MCF 10A (cell line): ENCODE results near the gene FCAMR. TPM values are rescaled to one million over a fixed set of nuclear protein-coding genes. Genes with fewer than 3 reads are reported as not detected.

Source experiments
- BruUV-seq: library from RNA; stranded (reverse); fragments of 400-500 nt; replicated peaks from 2 replicates; lab custom pipeline; 2021; lab: Mats Ljungman, UMichigan
- CTCF ChIA-PET: fragments of 300-600 bp; sonication (Branson Sonifier 250); formaldehyde crosslinking; extraction: SDS; loops from one replicate; lab custom pipeline; 2021; ENCODE audit warnings: antibody characterized with exemption, inconsistent platforms; lab: Yijun Ruan, JAX
- POLR2A ChIA-PET: fragments of 300-600, 350-650 bp; sonication (Branson Sonifier 250); formaldehyde crosslinking; extraction: SDS; loops from one replicate; lab custom pipeline; 2020; ENCODE audit warnings: antibody characterized with exemption, inconsistent platforms; lab: Yijun Ruan, JAX
- DNase-seq: peaks from one replicate; pipeline ENCODE4 v3.0.0-alpha.2; 2018; ENCODE audit not compliant: unreplicated experiment
- H3K27ac Mint-ChIP-seq: one replicate; pipeline ENCODE4 v1.8.0; 2022; ENCODE audit warnings: mild to moderate bottlenecking, low read depth, mixed read lengths; ENCODE audit not compliant: unreplicated experiment
- H3K27me3 Mint-ChIP-seq: one replicate; pipeline ENCODE4 v1.8.0; 2022; ENCODE audit warnings: mixed read lengths; ENCODE audit not compliant: insufficient read depth, unreplicated experiment
- H3K36me3 Mint-ChIP-seq: one replicate; pipeline ENCODE4 v1.8.0; 2022; ENCODE audit warnings: mild to moderate bottlenecking, moderate library complexity, mixed read lengths; ENCODE audit not compliant: insufficient read depth, unreplicated experiment
- H3K4me1 Mint-ChIP-seq: one replicate; pipeline ENCODE4 v1.8.0; 2022; ENCODE audit warnings: mixed read lengths; ENCODE audit not compliant: insufficient read depth, unreplicated experiment
- H3K4me3 Mint-ChIP-seq: one replicate; pipeline ENCODE4 v1.8.0; 2022; ENCODE audit warnings: mild to moderate bottlenecking, moderate library complexity, mixed read lengths; ENCODE audit not compliant: unreplicated experiment
- H3K9me3 Mint-ChIP-seq: one replicate; pipeline ENCODE4 v1.8.0; 2022; ENCODE audit warnings: mixed read lengths; ENCODE audit not compliant: unreplicated experiment
- intact Hi-C: fragments of 100-400 bp; cut with micrococcal nuclease; formaldehyde crosslinking; loops from 2 replicates; pipeline ENCODE4 v1.14.1; 2022
- total RNA-seq: library from RNA; stranded (reverse); gene quantifications from 2 replicates; pipeline ENCODE4 v1.2.3, GENCODE V29; 2022
- TF ChIP-seq, protein P1 (sequence below): fragments of 200-600 bp; IDR thresholded peaks from one replicate; pipeline ENCODE4 v1.8.0; 2022; ENCODE audit warnings: antibody characterized with exemption, mild to moderate bottlenecking; ENCODE audit not compliant: unreplicated experiment

Gene FCAMR
- total RNA-seq, 1 experiment from 2014 or later, result not detected

DNA sequence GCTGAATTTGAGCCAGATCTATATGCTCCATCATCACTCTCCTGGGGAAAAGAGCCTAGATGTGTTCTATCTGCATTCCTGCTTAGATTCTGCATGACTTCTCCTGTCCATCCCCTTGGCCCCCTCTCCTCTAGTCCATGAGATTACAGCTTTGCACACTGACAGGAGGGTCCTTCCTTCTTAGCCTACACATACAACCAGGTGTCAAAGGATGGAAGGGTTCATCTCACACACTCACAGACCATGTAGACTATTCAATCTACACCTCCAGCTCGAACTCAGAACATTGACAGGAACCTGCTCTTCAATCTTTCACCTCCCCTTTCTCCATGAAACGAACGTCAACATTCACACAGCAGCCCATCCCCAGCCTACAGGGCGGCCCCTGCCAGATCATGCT lies 48.4 kb upstream of the FCAMR start:
- peak overlapping the region; percentile 60 for H3K27ac Mint-ChIP-seq
- H3K9me3 Mint-ChIP-seq, result no peaks in the 10 kb centered on the region
- H3K27me3 Mint-ChIP-seq, result no peaks in the 10 kb centered on the region
- POLR2A ChIA-PET, result interaction anchor here (0.8 to 27.1 kb wide), 12 partner anchors 16 to 548 kb away, joined by 3 to 2100 read pairs (median 4); partner anchors contain the start of genes C1orf116, CD55, DYRK3 and PFKFB2
- TF ChIP-seq, protein P1, sequence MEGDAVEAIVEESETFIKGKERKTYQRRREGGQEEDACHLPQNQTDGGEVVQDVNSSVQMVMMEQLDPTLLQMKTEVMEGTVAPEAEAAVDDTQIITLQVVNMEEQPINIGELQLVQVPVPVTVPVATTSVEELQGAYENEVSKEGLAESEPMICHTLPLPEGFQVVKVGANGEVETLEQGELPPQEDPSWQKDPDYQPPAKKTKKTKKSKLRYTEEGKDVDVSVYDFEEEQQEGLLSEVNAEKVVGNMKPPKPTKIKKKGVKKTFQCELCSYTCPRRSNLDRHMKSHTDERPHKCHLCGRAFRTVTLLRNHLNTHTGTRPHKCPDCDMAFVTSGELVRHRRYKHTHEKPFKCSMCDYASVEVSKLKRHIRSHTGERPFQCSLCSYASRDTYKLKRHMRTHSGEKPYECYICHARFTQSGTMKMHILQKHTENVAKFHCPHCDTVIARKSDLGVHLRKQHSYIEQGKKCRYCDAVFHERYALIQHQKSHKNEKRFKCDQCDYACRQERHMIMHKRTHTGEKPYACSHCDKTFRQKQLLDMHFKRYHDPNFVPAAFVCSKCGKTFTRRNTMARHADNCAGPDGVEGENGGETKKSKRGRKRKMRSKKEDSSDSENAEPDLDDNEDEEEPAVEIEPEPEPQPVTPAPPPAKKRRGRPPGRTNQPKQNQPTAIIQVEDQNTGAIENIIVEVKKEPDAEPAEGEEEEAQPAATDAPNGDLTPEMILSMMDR, result no peak
- peaks cover 11% of the 10 kb centered on the region for H3K36me3 Mint-ChIP-seq
- CTCF ChIA-PET, result interaction anchor here (0.6 to 17.4 kb wide), 14 partner anchors 9 to 262 kb away, joined by 3 to 280 read pairs (median 4); partner anchors contain the start of gene C1orf116
- DNase-seq, result no peak
- H3K4me1 Mint-ChIP-seq, result peaks cover 49% of the 10 kb centered on the region
- H3K4me3 Mint-ChIP-seq, result no peak overlapping the region
- BruUV-seq, result TSS peak; percentile 61
- intact Hi-C loops, result loop anchor here (1.0 kb wide), 2 partner anchors 9 to 14 kb away; partner anchors contain the start of gene C1orf116

DNA sequence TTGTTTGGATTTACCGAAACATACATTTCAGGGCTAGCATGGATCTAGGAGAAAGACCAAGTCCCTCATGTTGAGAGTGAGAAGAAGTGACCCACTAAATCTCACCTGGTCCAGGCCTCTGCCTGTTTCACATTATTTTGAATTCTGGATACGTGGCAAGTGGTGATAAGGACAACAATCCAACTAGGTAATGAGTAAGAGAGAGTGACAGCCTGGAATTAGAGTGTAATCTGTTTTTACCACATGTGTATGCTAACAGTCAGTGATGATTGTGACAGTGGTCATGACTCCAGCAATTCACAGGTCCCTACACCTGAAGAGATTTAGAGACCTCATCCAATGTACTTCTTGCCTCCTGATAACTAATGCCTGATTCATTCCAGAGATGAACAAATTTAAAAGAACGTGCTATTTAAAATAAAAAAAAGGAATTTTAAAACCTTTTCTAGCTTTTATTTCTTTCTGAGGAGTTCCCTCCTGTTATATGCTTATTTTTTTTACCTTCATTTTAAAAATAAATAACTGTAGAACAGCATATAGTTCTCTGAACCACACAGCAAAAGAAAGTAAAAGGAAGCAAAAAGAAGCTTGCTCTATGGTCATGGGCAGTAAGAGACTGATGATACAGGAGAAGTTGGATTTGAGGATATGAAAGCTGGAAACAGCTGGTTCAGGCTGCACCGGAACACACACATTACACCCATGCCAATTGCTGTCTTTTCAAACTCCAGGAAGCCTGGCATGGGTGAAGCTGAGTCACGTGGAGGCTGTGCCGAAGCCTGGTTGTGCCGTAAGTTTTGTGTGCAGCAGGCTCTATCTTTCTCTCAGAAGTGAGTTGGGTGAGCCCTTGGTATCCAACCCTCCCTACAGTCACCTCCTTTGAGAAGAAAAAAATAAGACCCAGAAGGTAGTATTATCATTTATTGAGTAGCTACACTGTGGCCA lies 47.6 kb upstream of the FCAMR start:
- TF ChIP-seq, protein P1, result no peak
- DNase-seq, result peak; percentile 89
- Mint-ChIP-seq H3K9me3 (no peaks in the 10 kb centered on the region), H3K4me1 (peaks cover 49% of the 10 kb centered on the region), H3K27ac (peak overlapping the region; percentile 60), H3K36me3 (peaks cover 6% of the 10 kb centered on the region), H3K27me3 (no peaks in the 10 kb centered on the region), H3K4me3 (no peak overlapping the region)
- CTCF ChIA-PET, result interaction anchor here (0.5 to 17.4 kb wide), 17 partner anchors 9 to 523 kb away, joined by 3 to 280 read pairs (median 4); partner anchors contain the start of genes C1orf116 and PFKFB2
- BruUV-seq, result no TSS peak
- POLR2A ChIA-PET, result interaction anchor here (0.5 to 27.1 kb wide), 17 partner anchors 15 to 547 kb away, joined by 3 to 2100 read pairs (median 3); partner anchors contain the start of genes C1orf116, CD55, PFKFB2 and YOD1
- intact Hi-C loops, result loop anchor here (1.0 kb wide), 2 partner anchors 9 to 14 kb away; partner anchors contain the start of gene C1orf116

DNA sequence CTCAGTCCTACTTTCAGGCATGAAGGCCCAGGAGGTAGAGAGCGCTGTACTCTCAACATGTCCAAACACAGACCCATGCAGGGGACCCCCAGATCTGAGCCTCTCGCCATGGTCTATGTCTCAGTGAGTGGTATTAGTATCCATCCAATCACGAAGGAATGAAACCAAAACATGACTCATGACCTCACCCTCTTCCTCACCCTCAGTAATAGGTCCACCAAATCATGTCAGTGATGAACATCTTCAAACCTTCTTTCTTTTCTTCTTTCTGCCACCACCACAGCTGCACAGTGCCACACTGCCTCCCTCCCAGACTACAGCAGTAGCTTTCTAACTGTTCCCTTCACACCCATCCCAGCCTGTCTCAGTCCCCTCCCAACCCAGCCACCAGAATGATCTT lies 45.5 kb upstream of the FCAMR start:
- intact Hi-C loops, result no loop called here
- TF ChIP-seq, protein P1, result no peak
- Mint-ChIP-seq H3K27ac (no peak overlapping the region), H3K27me3 (no peaks in the 10 kb centered on the region), H3K9me3 (no peaks in the 10 kb centered on the region), H3K36me3 (no peaks in the 10 kb centered on the region), H3K4me1 (peaks cover 37% of the 10 kb centered on the region), H3K4me3 (no peak overlapping the region)
- no peak for DNase-seq
- ChIA-PET POLR2A (interaction anchor here (1.2 to 27.1 kb wide), 6 partner anchors 6 to 60 kb away, joined by 5 to 936 read pairs (median 9); partner anchors contain the start of genes C1orf116 and PFKFB2), CTCF (interaction anchor here (1.4 to 3.4 kb wide), 3 partner anchors 11 to 34 kb away, joined by 4 to 31 read pairs (median 15); no protein-coding TSS in a partner anchor)
- no TSS peak for BruUV-seq
